ENCODE data around the gene ADSS2.

The ADSS2 gene

DNA sequence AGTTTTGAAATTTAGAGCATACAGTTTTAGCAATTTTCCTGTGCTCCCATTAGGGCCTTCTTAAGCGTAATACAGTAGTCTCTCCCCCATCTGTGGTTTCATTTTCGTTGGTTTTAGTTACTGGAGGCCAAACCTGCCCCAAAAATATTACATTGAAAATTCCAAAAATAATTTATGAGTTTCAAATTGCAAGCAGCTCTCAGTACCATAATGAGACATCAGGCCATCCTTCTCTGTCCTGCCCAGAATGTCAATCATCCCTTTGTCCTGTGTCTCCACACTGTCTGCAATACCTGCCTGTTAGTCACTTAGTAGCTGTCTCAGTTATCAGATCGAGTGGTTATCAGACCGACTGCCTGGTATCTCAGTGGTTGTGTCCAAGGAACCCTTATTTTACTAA lies 45.4 kb downstream of the ADSS2 start:
- TF ChIP-seq, protein P1, sequence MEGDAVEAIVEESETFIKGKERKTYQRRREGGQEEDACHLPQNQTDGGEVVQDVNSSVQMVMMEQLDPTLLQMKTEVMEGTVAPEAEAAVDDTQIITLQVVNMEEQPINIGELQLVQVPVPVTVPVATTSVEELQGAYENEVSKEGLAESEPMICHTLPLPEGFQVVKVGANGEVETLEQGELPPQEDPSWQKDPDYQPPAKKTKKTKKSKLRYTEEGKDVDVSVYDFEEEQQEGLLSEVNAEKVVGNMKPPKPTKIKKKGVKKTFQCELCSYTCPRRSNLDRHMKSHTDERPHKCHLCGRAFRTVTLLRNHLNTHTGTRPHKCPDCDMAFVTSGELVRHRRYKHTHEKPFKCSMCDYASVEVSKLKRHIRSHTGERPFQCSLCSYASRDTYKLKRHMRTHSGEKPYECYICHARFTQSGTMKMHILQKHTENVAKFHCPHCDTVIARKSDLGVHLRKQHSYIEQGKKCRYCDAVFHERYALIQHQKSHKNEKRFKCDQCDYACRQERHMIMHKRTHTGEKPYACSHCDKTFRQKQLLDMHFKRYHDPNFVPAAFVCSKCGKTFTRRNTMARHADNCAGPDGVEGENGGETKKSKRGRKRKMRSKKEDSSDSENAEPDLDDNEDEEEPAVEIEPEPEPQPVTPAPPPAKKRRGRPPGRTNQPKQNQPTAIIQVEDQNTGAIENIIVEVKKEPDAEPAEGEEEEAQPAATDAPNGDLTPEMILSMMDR (conservative IDR thresholded peaks at IDR 0.05; ENCODE audit: low read depth, low read length): no peak
- H3K4me2 ChIP-seq: peak overlapping the region; percentile 49
- H3K4me3 ChIP-seq (IDR thresholded peaks at IDR 0.05; ENCODE audit: insufficient read depth, low read depth, low read length): peak overlapping the region; percentile 46
- no peaks in the 10 kb centered on the region for H3K27me3 ChIP-seq (ENCODE audit: insufficient read depth, low read depth)
- no peak overlapping the region for H2AFZ ChIP-seq (ENCODE audit: low read depth)
- H3K4me1 ChIP-seq (ENCODE audit: low read depth, poor library complexity, severe bottlenecking): peaks cover 55% of the 10 kb centered on the region
- no peaks in the 10 kb centered on the region for H3K79me2 ChIP-seq (ENCODE audit: insufficient read depth, low read depth)
- H3K9ac ChIP-seq: no peak overlapping the region
- no peaks in the 10 kb centered on the region for H4K20me1 ChIP-seq (ENCODE audit: insufficient read depth)
- H3K36me3 ChIP-seq (ENCODE audit: insufficient read depth): 0 out of 2 replicates have a peak, but pooled peaks cover 4% of the 10 kb centered on the region
- H3K27ac ChIP-seq: peak overlapping the region; percentile 19

DNA sequence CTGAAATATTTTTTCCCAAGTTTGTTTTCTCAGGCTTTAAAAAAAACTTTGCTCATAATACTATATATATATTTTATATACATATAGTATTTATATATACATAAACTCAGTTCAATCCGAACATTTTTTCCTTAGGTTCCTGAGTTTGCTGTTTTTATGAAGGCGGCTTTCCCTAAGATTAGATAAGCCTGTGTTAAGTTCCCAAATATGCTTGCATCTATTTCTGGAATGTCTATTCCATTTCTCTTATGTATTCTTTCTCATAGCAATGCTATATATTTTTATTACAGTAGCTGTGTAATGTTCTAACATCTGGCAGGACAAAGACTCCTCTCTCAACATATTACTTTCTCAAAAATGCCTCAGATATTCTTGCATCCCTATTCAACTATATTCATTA lies 45.9 kb downstream of the ADSS2 start:
- TF ChIP-seq, protein P1 (conservative IDR thresholded peaks at IDR 0.05; ENCODE audit: low read depth, low read length): no peak
- Histone ChIP-seq H3K4me1 (ENCODE audit: low read depth, poor library complexity, severe bottlenecking) (peaks cover 55% of the 10 kb centered on the region), H3K4me3 (IDR thresholded peaks at IDR 0.05; ENCODE audit: insufficient read depth, low read depth, low read length) (no peak overlapping the region), H3K9ac (no peak overlapping the region), H3K27me3 (ENCODE audit: insufficient read depth, low read depth) (no peaks in the 10 kb centered on the region), H3K79me2 (ENCODE audit: insufficient read depth, low read depth) (no peaks in the 10 kb centered on the region), H2AFZ (ENCODE audit: low read depth) (no peak overlapping the region), H3K4me2 (peak overlapping the region; percentile 49), H3K36me3 (ENCODE audit: insufficient read depth) (0 out of 2 replicates have a peak, but pooled peaks cover 4% of the 10 kb centered on the region), H3K27ac (peak overlapping the region; percentile 19; the same call in 1 of the 2 replicates), H4K20me1 (ENCODE audit: insufficient read depth) (no peaks in the 10 kb centered on the region)

- Histone ChIP-seq H3K9ac (no peak overlapping the region), H3K4me1 (ENCODE audit: low read depth, poor library complexity, severe bottlenecking) (peaks cover 34% of the 10 kb centered on the region), H3K4me3 (IDR thresholded peaks at IDR 0.05; ENCODE audit: insufficient read depth, low read depth, low read length) (no peak overlapping the region), H3K79me2 (ENCODE audit: insufficient read depth, low read depth) (no peaks in the 10 kb centered on the region), H3K36me3 (ENCODE audit: insufficient read depth) (no peaks in the 10 kb centered on the region), H3K27me3 (ENCODE audit: insufficient read depth, low read depth) (no peaks in the 10 kb centered on the region), H4K20me1 (ENCODE audit: insufficient read depth) (no peaks in the 10 kb centered on the region), H3K4me2 (no peak overlapping the region), H2AFZ (ENCODE audit: low read depth) (no peak overlapping the region), H3K27ac (no peak overlapping the region)
- TF ChIP-seq, protein P1 (conservative IDR thresholded peaks at IDR 0.05; ENCODE audit: low read depth, low read length): no peak
These were observed 48.3 kb downstream of the ADSS2 start for GRCh38 chr1:244403431-244403830.

DNA sequence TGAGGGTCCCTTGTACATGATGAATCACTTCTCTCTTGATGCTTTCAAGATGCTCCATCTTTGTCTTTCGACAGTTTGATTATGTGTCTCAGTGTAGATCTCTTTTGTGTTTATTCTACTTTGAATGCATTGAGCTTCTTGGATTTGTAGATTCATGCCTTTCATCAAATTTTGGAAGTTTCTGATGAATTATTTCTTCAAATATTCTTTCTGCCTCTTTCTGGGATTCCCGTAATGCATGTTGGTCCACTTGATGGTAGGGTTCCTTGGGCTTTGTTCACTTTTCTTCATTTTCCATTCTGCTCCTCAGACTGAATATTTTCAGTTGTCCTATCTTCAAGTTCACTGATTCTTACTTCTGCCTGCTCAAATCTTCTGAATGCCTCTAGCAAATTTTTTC lies 50.7 kb downstream of the ADSS2 start:
- TF ChIP-seq, protein P1 (conservative IDR thresholded peaks at IDR 0.05; ENCODE audit: low read depth, low read length): no peak
- Histone ChIP-seq H3K27me3 (ENCODE audit: insufficient read depth, low read depth) (no peaks in the 10 kb centered on the region), H4K20me1 (ENCODE audit: insufficient read depth) (no peaks in the 10 kb centered on the region), H3K36me3 (ENCODE audit: insufficient read depth) (no peaks in the 10 kb centered on the region), H3K4me3 (IDR thresholded peaks at IDR 0.05; ENCODE audit: insufficient read depth, low read depth, low read length) (no peak overlapping the region), H3K4me1 (ENCODE audit: low read depth, poor library complexity, severe bottlenecking) (peaks cover 10% of the 10 kb centered on the region), H3K79me2 (ENCODE audit: insufficient read depth, low read depth) (no peaks in the 10 kb centered on the region), H2AFZ (ENCODE audit: low read depth) (no peak overlapping the region), H3K4me2 (no peak overlapping the region), H3K9ac (no peak overlapping the region), H3K27ac (no peak overlapping the region)

All from KMS-11 (cell line).